ENCODE measurements around the gene MSLN.

MSLN gene

DNA sequence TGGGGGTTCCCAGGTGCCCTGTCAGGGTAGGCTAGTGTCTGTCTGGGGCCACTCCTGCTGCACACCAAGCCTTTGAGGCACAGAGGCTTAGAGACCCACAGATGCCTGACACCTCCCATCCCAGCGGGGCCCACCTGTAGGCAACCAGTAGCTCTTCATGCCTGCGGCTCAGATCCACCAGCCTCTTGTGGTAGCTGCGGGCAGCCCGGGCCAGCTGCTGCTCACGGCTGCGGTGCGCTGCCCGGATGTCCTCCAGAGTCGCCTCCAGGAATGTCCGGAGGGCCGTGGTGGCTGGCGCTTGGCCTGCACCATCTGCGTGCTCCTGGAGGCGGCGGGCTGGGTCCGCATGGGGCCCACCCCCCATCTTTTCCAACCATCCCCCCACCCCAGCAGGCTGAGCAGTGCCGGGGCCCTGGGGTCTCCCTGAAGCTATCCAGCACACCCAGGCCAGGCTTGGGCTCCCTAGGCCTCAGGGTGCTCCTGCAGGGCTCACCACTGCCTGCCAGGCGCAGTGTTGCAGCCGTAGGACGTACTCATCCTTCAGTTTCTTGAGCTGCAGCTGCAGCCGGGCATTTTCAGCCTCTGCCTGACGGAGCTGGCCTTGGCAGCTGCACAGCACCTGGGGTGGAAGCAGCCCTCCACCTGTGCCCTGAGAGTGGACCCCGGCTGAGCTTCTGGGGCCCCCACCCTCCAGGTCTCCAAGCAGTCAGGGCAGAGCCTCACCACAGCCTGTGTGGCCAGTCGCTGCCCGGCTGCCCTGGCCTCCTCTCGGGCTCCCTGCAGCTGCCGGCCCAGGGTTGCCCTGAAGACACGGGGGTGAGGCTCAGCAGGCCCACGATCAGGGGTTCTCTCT lies 36.1 kb upstream of the MSLN start:
- DNase-seq = no peak

DNA sequence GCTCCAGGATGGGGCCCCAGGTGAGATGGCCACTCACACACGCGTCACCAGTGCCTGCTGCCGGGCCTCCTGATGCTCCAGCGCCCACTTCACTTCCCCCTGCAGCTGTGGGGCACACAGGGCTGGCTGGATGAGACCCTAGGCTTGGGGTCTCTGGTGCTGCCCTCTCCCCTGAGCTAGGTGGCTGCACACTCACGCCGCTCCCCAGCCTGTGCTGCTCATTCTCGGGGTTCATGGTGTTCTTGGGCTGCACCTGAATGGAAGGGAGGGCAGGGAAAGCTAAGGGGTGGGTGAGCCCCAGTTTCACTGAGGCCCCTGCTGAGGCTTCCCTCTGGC lies 35.5 kb upstream of the MSLN start:
- no peak for DNase-seq

DNA sequence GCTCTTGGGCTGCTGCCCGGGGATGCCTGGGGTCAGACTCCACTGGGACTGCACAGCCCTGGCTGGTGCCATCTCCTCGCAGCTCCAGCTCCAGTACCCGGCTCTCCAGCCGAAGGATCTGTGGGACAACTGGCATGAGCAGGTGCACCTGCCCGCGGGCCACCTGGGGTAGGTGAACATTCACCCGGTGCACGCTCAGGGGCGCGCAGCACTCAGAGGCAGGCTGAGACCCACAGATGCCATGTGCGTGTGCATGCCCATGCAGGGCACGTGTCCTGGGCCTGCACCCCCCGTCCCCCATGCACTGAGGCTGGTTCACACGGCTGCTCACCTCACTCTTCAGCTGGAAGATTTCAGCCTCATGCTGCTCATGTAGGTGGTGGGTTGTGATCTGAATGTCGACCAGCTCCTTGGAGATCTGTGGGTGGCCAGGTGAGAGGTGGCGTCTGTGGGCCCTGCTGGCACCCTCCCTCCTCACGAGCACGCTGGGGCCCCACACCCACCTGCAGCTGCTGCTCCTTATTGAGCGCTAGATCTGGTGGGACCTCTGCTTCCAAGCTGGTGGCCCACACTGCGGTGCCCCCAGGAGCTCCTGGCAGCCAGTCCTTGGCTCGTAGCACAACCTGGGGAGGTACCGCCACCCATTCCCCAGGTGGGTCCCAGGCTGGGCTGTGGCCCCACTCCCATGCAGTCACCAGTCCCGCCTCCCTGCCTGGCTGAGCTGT lies 34.9 kb upstream of the MSLN start:
- no peak for DNase-seq

DNA sequence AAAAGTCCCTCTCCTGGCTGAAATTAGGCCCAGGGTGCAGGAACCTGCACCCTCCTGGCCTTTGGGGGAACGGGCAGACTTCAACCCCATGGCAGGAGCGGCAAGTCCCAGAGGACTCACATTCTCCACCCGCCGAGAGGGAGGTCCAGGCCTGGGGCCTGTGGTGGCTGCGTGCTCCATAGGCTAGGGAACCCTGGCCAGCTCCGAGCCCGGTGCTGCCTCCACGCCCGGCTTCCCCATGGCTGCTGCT lies 34.4 kb upstream of the MSLN start:
- no peak for DNase-seq

DNA sequence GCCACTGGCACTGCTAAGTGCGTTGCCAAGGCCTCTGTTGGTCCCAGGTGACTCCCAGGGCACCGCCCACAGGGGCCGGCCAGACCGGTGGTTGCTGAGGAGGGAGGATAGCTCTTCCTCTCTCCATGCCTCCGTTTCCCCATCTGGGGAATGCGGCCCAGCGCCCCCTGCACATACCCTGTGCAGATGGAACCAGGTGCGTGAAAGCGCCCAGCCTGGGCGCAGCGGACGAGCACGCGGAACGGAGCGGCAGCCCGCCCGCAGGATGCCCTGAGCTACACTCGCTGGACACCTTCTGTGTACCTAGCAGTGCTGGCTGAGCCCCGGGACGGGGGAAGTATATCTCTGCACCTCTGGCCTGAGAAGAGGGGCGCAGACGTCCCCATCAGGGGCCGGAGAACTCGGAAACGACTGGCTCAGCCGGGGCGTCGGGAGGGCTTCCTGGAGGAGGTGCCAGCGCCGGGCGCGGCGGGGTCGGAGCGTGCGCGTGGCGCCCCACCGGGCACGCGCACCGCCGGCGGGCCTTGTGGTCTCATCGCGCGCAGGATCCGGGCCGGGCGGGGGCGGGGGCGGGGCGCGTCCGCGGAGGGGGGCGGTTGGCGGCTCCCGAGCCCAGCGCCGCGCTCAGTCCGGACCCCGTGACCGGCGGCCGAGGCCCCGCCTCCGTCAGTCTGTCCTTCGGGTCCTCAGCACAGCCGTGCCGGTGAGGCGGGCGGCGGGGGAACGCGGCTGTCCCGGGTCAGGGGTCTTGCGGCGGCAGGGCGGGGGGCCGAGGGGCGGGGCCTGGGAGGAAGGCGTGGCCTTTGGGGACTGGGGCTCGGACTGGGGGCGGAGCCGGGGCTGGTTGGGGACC lies 33.9 kb upstream of the MSLN start, which contains the start of the genes CCDC78 and HAGHL:
TSS of gene CCDC78 (minus strand) at position 6 of the 853 bp plus-strand sequence. CDS start 76 bp downstream, outside the sequence.
TSS of gene HAGHL (plus strand) at position 669 of the 853 bp plus-strand sequence. CDS start 404 bp downstream, outside the sequence.
- DNase-seq = no peak

DNA sequence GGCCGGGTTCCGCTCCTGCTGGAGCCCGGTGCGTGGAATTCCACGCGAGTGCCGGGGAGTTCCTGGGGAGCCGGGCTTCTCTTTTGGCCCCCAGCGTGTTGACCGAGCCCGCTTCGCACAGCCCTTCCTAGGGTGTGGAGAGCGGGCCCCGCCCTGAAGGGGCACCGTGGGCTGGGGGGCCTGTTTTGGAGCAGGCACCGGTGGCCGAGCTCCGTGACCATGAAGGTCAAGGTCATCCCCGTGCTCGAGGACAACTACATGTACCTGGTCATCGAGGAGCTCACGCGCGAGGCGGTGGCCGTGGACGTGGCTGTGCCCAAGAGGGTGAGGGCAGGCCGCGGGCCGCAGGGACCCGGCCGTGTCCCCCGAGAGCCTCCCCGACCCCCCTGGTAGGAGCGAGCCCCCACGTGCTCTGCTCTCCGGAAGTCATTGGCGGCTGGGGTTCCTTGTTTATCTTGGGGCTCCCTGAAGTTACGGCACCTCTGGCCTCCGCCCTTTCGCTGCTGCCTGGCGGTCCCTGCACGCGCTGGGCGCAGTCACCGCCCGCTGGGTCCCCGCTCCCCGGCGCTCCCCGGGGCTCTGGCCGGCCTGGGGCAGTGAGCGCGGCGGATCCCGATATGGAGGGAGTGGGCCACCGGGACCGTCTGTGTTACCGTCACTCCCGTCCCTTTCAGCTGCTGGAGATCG lies 33.1 kb upstream of the MSLN start:
- no peak for DNase-seq

DNA sequence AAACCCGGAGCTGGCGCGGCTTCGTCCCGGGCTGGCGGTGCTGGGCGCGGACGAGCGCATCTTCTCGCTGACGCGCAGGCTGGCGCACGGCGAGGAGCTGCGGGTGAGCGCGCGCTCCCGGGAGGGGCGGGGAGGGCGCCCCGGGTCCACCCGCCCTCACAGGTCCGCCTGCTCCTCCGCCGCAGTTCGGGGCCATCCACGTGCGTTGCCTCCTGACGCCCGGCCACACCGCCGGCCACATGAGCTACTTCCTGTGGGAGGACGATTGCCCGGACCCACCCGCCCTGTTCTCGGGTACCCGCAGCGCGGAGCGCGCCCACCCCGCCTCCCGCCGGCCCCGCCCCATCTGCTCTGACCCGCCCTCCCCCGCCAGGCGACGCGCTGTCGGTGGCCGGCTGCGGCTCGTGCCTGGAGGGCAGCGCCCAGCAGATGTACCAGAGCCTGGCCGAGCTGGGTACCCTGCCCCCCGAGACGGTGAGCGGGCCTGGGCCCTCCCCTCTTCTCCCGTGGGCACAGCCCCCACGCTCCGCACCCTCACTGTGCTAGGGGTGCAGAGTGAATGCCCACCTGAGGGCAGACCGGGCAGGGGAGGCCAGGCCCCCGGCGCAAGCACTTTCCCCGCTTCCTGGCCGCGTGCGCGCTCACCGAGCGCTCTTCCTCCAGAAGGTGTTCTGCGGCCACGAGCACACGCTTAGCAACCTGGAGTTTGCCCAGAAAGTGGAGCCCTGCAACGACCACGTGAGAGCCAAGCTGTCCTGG lies 32.2 kb upstream of the MSLN start:
- peak; percentile 47 for DNase-seq

DNA sequence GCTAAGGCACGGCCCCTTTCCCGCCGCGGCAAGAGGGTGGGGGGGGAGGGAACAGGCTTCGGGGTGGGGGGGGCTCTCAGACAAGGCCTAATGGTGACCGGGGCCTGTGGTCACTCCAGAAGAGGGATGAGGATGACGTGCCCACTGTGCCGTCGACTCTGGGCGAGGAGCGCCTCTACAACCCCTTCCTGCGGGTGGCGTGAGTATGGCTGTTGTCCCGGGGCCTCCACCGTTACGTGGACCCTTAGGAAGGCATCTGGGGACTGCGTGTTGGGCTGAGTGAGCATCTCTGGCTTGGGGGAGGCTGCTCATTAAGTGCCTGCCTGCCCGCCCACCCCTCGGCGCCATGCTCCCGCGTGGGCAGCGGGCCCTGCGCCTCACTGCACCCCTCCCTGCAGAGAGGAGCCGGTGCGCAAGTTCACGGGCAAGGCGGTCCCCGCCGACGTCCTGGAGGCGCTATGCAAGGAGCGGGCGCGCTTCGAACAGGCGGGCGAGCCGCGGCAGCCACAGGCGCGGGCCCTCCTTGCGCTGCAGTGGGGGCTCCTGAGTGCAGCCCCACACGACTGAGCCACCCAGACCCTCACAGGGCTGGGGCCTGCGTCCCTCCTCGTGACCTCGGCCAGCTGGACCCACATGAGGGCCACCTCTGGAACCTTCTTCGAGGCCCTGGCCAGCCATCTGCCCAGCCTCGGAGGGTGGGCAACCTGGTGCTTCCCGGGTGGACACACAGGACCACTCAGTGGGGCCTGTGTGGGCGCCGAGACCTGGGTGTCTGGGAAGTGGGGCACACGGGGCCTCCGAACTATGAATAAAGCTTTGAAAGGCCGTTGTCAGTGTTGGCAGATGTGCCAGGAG lies 31.4 kb upstream of the MSLN start:
- DNase-seq = no peak

DNA sequence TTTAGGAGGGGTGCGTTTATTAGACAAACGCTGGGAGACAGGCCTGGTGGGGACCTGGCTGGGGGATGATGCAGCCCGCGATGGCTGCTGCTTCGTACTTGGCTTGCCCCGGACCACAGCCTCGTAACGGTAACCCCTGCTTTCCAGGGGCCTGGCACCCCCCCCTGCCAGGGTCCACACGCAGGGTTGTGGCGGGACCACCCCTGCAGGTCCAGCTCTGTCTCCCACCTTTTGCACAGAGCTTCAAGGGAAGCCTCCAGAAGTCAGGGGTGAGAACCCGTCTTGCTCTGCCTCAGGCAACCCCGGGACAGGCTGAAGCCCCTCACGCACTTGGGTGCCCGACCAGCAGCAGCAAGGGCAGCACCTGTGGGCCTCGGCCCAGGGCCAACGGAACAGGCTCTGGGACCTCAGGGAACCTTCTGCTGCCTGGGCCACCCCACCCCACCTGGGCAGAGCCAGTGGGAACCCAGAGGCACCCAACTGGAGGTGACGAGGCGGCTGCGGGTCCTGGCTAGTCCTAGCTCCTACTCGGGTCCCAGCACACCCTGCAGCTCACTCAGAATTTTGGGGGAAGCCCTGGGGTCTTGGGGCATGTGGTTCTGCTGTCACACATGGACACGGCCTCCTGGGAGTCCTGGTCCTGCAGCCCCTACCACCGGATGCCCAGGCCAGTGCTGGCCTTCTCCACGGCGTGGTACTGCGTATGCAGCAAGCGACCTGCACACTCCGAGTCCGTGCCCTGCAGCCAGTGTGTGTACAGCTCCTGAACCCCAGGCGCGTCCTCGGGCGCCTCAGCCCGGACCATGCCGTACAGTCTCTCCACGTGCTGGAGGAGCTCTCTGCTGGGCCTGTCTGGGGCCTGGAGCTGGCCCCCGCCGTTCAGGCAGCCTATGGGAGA lies 30.5 kb upstream of the MSLN start:
- no peak for DNase-seq

DNA sequence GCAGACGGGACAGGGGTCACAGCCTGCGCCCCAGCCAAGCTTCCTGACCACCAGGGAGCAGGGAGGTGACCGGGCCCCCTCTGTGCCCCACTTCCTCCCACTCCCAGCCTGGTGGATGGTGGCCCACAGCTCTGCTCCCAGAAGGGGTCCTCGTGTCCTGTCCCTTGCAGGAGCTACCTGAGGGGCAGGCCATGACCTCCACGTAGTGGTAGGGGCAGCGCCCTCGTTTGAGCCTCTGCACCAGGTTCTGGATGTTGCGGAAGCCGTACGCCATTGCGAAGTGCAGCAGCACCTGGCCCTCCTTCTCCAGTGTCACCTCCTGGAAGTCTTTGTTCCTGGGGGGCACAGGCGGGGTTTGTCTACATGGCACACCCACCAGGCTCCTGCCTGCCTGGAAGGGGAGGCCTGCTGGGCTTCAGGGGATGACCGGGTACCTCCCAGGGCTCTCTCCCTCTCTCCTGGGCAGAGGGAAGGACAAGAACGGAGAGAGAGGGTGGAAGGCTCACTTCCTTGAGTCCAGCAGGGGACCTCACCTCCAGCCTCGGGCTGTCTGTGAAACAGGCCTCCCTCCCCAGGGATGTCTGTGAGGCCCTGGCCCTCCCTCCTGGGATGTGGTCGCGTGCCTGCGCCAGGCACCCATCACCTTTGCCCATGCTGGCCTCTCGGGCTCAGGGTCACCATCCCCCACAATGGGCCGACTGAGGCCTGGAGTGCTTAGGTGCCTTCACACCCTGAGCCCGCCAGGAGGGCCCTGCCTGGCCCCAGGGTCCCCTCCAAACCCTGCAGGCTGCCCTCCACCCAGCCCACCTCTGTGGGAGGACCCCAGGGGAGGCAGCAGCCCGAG lies 29.6 kb upstream of the MSLN start:
- no peak for DNase-seq

DNA sequence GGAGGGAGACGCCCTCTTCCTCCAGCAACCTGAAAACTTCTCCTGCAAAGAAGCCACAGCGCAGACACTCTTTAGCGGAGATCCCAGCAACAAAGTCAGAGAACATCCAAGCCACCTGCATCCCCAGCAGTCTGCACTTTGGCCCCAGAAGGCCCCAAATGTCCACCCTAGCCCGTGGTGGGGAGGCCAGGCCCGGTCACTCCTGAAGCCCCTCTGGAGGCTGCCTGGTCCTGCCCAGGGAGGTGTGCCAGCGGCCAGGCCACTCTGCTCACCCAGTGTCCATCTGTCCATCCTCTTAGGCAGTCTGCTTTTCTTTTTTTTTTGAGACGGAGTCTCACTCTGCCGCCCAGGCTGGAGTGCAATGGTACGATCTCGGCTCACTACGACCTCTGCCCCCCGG lies 28.2 kb upstream of the MSLN start:
- no peak for DNase-seq

DNA sequence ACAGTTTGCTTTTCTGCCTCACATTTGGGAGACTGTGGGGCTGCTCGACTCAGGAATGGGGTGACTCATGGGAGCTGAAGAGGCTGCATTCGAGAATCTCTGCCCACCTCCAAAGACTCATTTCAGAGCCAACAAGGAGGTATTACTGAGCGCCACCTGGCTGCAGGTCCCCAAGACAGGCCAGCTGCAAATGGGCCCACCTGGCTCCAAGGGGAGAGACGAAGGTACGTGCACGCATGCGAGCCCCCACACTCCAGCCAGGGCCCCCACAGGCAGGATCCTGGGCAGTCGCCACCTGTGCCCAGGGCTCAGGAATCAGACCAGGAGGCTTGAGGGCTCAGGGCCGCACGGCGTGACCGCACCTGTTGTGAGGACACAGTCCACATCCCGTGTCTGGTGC lies 27.6 kb upstream of the MSLN start:
- no peak for DNase-seq

DNA sequence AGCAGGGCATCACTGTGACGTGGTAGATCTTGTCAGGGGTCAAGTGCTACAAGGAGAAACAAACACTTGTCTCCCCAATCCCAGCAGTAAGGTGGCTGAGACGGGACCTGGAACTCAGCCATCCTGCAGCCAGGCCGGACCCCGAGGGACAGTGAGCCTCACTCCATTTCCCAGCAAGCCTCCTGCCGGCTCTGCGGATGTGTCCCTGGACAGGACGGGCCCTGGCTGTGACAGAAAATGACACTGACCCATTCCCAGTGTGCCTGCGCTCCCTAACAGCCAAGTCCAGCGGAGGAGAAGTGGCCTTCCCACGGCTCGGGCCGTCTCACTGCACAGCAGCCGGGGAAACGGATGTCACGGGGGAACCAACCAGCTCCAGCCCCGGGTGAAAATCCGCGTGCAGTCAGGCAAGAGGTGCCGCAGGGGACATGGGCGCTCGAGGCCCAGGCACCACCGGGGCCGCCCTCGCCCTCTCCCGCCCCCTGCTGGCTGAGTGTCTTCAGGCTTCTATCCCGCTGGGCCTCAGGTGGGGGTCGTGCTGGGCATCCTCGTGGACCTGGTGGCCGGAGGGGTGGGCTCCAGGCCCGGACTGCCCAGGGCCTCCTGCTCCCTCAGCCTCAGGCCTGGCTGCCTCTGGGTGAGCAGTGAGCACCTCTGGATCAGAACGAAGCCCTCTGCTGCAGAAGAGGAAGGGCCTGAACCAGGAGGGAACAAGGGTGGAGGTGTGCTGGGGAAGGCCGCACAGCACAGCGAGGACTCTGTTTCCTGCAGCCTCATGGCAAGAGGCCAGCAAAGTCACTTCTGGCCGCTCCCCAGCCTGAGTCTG lies 26.9 kb upstream of the MSLN start:
- DNase-seq = no peak

DNA sequence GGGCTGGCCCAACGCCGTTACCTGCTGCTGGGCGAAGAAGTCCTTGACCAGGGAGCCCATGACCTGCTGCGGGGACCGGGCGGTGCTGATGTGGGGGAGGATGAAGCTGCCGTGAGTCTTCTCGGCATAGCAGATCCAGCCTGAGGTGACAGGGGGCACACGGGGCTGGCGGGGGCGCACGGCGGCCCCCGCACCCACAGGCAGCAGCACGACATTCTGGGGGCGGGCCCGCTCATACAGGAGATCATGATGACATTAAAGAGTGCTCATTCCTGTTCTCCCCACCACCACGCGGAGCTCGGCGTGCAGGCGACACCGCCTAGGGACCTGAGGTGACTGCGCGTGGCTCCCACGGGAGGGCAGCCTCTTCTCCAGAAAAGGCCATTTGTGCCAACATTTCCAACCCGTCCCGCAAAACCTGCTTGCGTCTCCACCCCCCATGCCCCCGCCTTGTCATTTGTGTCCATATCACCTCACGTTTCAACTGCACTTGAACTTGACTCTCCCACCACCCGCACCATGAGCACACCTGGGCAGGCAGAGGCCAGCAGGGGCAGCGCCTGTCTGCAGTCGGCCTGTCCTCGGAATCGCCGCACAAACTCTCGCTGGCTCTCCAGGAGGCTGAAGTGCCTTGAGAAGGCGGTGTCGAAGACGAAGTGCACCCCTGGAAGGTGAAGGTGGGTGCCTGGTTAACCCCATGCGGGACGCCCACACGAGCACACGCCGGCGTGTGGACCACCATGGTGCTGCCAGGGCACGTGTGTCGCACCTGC lies 26.1 kb upstream of the MSLN start:
- DNase-seq = no peak

DNA sequence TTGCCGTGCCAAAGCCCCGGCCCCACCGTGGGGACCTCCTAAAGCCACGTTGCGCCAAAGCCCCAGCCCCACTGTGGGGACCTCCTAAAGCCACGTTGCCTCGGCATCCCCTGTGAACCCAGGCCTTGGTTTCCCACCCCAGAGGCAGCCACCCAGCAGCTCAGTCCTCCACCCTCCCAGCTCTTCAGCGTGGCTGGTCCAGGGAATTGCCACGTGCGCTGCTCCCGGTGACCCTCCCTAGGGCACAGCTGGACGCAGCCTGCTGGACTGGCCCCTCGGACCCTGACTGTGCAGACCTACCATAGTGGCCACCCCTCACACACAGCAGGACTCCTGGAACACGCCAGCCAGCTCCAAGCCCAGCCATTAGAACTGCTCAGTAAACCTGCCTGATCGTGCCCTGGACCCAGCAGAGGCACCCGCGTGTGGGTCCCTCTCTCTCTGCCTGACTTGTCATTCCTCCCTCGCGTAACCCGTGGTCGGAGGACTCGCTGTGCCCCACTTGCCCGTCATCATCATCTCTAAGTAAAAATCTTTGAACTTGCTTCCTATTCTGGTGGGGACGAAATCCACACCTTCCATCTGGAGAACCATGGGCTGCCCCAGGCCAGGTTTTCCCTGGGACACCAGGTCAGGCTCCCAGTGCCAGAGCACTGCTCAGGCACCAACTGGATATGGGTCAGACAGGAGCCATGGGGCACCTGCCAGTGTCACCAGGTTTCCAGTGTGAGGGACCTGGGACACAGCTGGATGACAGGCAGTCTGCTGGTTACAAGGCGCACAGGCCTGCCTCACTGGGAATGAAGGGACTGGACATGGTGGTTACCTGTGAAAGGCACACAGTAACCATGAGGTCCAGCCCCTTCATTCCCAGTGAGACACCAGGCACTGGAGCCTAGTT lies 25.3 kb upstream of the MSLN start:
- no peak for DNase-seq

DNA sequence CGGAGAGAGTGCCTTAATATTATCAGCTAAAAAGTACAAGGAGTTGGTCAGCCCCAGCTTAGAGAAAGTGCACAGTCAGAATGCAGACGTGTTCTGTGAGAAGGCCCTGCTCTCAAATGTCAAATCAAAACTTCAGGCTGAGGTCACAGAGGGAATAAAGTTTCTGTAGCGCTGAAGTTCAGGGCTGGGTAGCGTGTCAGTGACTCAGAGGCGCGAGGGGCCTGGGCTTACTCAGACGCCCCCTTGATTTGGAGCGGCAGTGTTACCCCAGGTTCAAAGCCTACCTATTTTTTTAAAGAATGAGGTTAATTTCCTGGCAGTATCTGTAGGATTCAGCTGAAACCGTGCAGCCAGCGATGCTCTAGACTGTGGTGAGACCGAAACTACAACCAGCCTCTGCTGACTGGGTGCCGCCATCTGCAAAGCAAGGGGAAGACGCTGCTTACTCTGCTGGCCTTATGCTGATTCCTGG lies 24.5 kb upstream of the MSLN start:
- DNase-seq = no peak
